Measurements from ENCODE around the gene PLEKHH2.

DNA sequence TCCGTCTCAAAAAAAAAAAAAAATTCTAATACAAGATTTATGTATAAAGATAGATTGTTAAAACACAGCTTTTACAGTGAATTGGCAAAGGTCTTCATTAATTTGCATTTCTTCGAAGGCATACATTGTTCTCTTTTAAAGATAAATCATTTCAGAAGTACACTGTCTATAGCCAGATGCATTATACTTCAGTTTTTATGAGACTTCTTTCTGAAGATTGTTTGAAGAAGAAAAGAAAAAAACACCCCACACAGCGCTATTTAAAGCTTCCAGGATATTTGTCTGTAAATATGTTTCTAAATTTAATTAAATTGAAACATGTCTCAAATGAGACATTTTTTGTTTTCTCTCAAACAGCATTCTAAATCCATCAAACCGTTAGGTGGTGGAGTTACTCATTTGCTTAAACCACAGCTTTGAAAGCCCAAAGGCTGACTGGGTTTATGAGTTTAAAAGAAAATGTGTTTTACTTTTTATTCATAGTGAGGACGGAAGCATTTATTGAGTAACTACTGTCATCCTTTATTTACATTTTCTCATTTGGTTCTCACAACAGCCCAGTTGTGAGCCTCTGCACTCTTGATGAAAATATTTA is 81.6 kb downstream of the PLEKHH2 start:
- TF ChIP-seq SNAI2 (CRISPR knock-in tag; IDR thresholded peaks at IDR 0.05) (no peak), ISL1 (CRISPR knock-in tag; IDR thresholded peaks at IDR 0.05) (no peak), TCF4 (CRISPR knock-in tag; IDR thresholded peaks at IDR 0.05; ENCODE audit: borderline replicate concordance) (no peak)

All from SK-N-SH treated with all-trans-retinoic acid at 6 μM for 48 hours (cell line).